HG03469 (cell line): Measurements from ENCODE around the gene CNGB1.
"Not testable (repeated sequence)": the region's sequence is repeated elsewhere in the genome, so short reads cannot be mapped to it uniquely, and the experiment has no call there.

ENCODE experiments used
- ATAC-seq: cut with Tn5 transposase; IDR thresholded peaks from one replicate; pipeline ENCODE4 v1.9.1; 2021; ENCODE audit warnings: mild to moderate bottlenecking, moderate library complexity, moderate number of reproducible peaks; ENCODE audit not compliant: unreplicated experiment

The CNGB1 gene

GRCh38 chr16:57997528-57998265, 26.8 kb upstream of the CNGB1 start:
- no peak for ATAC-seq

- no peak for ATAC-seq
Measured at GRCh38 chr16:57997176-57997527, 26.2 kb upstream of the CNGB1 start.

GRCh38 chr16:57996406-57997175, 25.7 kb upstream of the CNGB1 start:
- ATAC-seq: no peak

- ATAC-seq: no peak
Measured at GRCh38 chr16:57995721-57996405, 24.9 kb upstream of the CNGB1 start.

GRCh38 chr16:57994778-57995177, 23.9 kb upstream of the CNGB1 start:
- no peak for ATAC-seq

GRCh38 chr16:57994361-57994760, 23.4 kb upstream of the CNGB1 start:
- no peak for ATAC-seq

- no peak for ATAC-seq
Measured at GRCh38 chr16:57993897-57994296, 23.0 kb upstream of the CNGB1 start.

- ATAC-seq: no peak
Measured at GRCh38 chr16:57993438-57993837, 22.5 kb upstream of the CNGB1 start.

GRCh38 chr16:57992084-57992483, 21.2 kb upstream of the CNGB1 start:
- no peak for ATAC-seq

GRCh38 chr16:57991551-57992059, 20.7 kb upstream of the CNGB1 start:
- ATAC-seq: no peak

- no peak for ATAC-seq
Measured at GRCh38 chr16:57988929-57989328, 18.0 kb upstream of the CNGB1 start.

GRCh38 chr16:57987441-57988177, 16.7 kb upstream of the CNGB1 start:
- no peak for ATAC-seq

- ATAC-seq: no peak
Measured at GRCh38 chr16:57986196-57986595, 15.3 kb upstream of the CNGB1 start.

- no peak for ATAC-seq
Measured at GRCh38 chr16:57985204-57986181, 14.6 kb upstream of the CNGB1 start.

- no peak for ATAC-seq
Measured at GRCh38 chr16:57984443-57985203, 13.7 kb upstream of the CNGB1 start.

- no peak for ATAC-seq
Measured at GRCh38 chr16:57982385-57982784, 11.5 kb upstream of the CNGB1 start.

- no peak for ATAC-seq
Measured at GRCh38 chr16:57981636-57982035, 10.7 kb upstream of the CNGB1 start.

GRCh38 chr16:57979006-57979585, 8.2 kb upstream of the CNGB1 start:
- no peak for ATAC-seq

- ATAC-seq: not testable (repeated sequence)
Measured at GRCh38 chr16:57978070-57978465, 7.1 kb upstream of the CNGB1 start.
